HuH-7 (cell line): ENCODE data around the gene DTL.
"Not testable (repeated sequence)": the region's sequence is repeated elsewhere in the genome, so short reads cannot be mapped to it uniquely, and the experiment has no call there.

Experiments
- DNase-seq: peaks from one replicate; pipeline ENCODE4 v3.0.0; 2011; ENCODE audit warnings: low spot score

The DTL gene

GRCh38 chr1:212035123-212035834 lies at the start of gene DTL, which contains the start of gene INTS7:
Gene DTL (plus strand): TSS chr1:212035748. CDS start chr1:212035891, 143 bp downstream.
Gene INTS7 (minus strand): TSS chr1:212035557. CDS start chr1:212035437, 120 bp downstream.
- peak; percentile 89 for DNase-seq

GRCh38 chr1:211986628-211987254 lies 48.8 kb upstream of the DTL start:
- DNase-seq = no peak

- DNase-seq = no peak
Observed at GRCh38 chr1:211991695-211992094, 43.9 kb upstream of the DTL start.

- not testable (repeated sequence) for DNase-seq
Observed at GRCh38 chr1:211997426-211997825, 38.1 kb upstream of the DTL start.

GRCh38 chr1:212002536-212002935 lies 33.0 kb upstream of the DTL start:
- no peak for DNase-seq

- no peak for DNase-seq
Observed at GRCh38 chr1:212004895-212005608, 30.5 kb upstream of the DTL start.

- no peak for DNase-seq
Observed at GRCh38 chr1:212007178-212007577, 28.4 kb upstream of the DTL start.

- no peak for DNase-seq
Observed at GRCh38 chr1:212007886-212008285, 27.7 kb upstream of the DTL start.

GRCh38 chr1:212009561-212009960 lies 26.0 kb upstream of the DTL start:
- no peak for DNase-seq

- DNase-seq = peak; percentile 32
Observed at GRCh38 chr1:212010004-212010403, 25.5 kb upstream of the DTL start.

- DNase-seq = peak; percentile 60
Observed at GRCh38 chr1:212012034-212012740, 23.4 kb upstream of the DTL start.

- DNase-seq = no peak
Observed at GRCh38 chr1:212013672-212014071, 21.9 kb upstream of the DTL start.

GRCh38 chr1:212020975-212021374 lies 14.6 kb upstream of the DTL start:
- no peak for DNase-seq

- no peak for DNase-seq
Observed at GRCh38 chr1:212021563-212021962, 14.0 kb upstream of the DTL start.

GRCh38 chr1:212022908-212023307 lies 12.6 kb upstream of the DTL start:
- not testable (repeated sequence) for DNase-seq

GRCh38 chr1:212024469-212025149 lies 10.9 kb upstream of the DTL start:
- DNase-seq = no peak

- DNase-seq = not testable (repeated sequence)
Observed at GRCh38 chr1:212027727-212028126, 7.8 kb upstream of the DTL start.

GRCh38 chr1:212030936-212031528 lies 4.5 kb upstream of the DTL start:
- DNase-seq = peak; percentile 15

- DNase-seq = no peak
Observed at GRCh38 chr1:212034516-212035122, 929 bp upstream of the DTL start.

GRCh38 chr1:212035835-212036605 lies 472 bp downstream of the DTL start:
- peak; percentile 10 for DNase-seq
